GM18858 (cell line): ENCODE data around the gene PLEKHA8.

Source experiments
- ATAC-seq: cut with Tn5 transposase; IDR thresholded peaks from one replicate; pipeline ENCODE4 v1.9.1; 2021; ENCODE audit not compliant: unreplicated experiment

The PLEKHA8 gene

GRCh38 chr7:30028216-30028748 lies at the start of gene PLEKHA8:
Gene PLEKHA8 (plus strand): TSS chr7:30028412. CDS start chr7:30028763, 351 bp downstream.
- ATAC-seq = peak; percentile 26

- no peak for ATAC-seq
These were observed 48.1 kb upstream of the PLEKHA8 start for GRCh38 chr7:29980151-29980550.

- ATAC-seq = no peak
These were observed 41.1 kb upstream of the PLEKHA8 start for GRCh38 chr7:29987083-29987482.

- no peak for ATAC-seq
These were observed 40.3 kb upstream of the PLEKHA8 start for GRCh38 chr7:29987811-29988317.

- no peak for ATAC-seq
These were observed 39.6 kb upstream of the PLEKHA8 start for GRCh38 chr7:29988424-29989256.

- ATAC-seq = no peak
These were observed 38.8 kb upstream of the PLEKHA8 start, which contains the start of gene SCRN1 for GRCh38 chr7:29989257-29989995. Gene SCRN1 (minus strand): TSS chr7:29989801. CDS start chr7:29969067, 20,734 bp downstream.

- ATAC-seq = no peak
These were observed 37.3 kb upstream of the PLEKHA8 start for GRCh38 chr7:29990931-29991330.

GRCh38 chr7:29991937-29992336 lies 36.3 kb upstream of the PLEKHA8 start:
- ATAC-seq = no peak

- no peak for ATAC-seq
These were observed 35.1 kb upstream of the PLEKHA8 start for GRCh38 chr7:29993140-29993539.

- no peak for ATAC-seq
These were observed 32.6 kb upstream of the PLEKHA8 start for GRCh38 chr7:29995652-29996051.

GRCh38 chr7:29996321-29996720 lies 31.9 kb upstream of the PLEKHA8 start:
- no peak for ATAC-seq

GRCh38 chr7:29998489-29998888 lies 29.7 kb upstream of the PLEKHA8 start:
- ATAC-seq = no peak

- ATAC-seq = no peak
These were observed 26.2 kb upstream of the PLEKHA8 start for GRCh38 chr7:30001998-30002397.

- ATAC-seq = no peak
These were observed 25.1 kb upstream of the PLEKHA8 start for GRCh38 chr7:30003098-30003497.

GRCh38 chr7:30005464-30005863 lies 22.7 kb upstream of the PLEKHA8 start:
- ATAC-seq = no peak

GRCh38 chr7:30010021-30010420 lies 18.2 kb upstream of the PLEKHA8 start:
- no peak for ATAC-seq

GRCh38 chr7:30012757-30013156 lies 15.5 kb upstream of the PLEKHA8 start:
- ATAC-seq = no peak

GRCh38 chr7:30018451-30018850 lies 9.8 kb upstream of the PLEKHA8 start:
- ATAC-seq = no peak

- no peak for ATAC-seq
These were observed 8.8 kb upstream of the PLEKHA8 start for GRCh38 chr7:30019387-30019786.

- ATAC-seq = no peak
These were observed 8.3 kb upstream of the PLEKHA8 start for GRCh38 chr7:30019960-30020359.

GRCh38 chr7:30020535-30020934 lies 7.7 kb upstream of the PLEKHA8 start:
- ATAC-seq = no peak

GRCh38 chr7:30022991-30023390 lies 5.2 kb upstream of the PLEKHA8 start:
- no peak for ATAC-seq
